GM19467 (cell line): ENCODE measurements around the gene NPW.

Experiments
- ATAC-seq: cut with Tn5 transposase; IDR thresholded peaks from one replicate; pipeline ENCODE4 v1.9.1; 2021; ENCODE audit warnings: mild to moderate bottlenecking, moderate library complexity; ENCODE audit not compliant: unreplicated experiment

The NPW gene

GRCh38 chr16:2034696-2035430 lies 15.3 kb downstream of the NPW start:
- no peak for ATAC-seq

- no peak for ATAC-seq
Measured at GRCh38 chr16:2035431-2036199, 16.0 kb downstream of the NPW start.

- ATAC-seq: no peak
Measured at GRCh38 chr16:2036200-2036966, 16.8 kb downstream of the NPW start.

GRCh38 chr16:2037115-2037514 lies 17.5 kb downstream of the NPW start:
- no peak for ATAC-seq

- no peak for ATAC-seq
Measured at GRCh38 chr16:2037647-2038381, 18.2 kb downstream of the NPW start.

GRCh38 chr16:2038382-2039231 lies 19.0 kb downstream of the NPW start:
- ATAC-seq: no peak

GRCh38 chr16:2039274-2040031 lies 19.9 kb downstream of the NPW start:
- no peak for ATAC-seq

GRCh38 chr16:2040041-2040786 lies 20.6 kb downstream of the NPW start:
- ATAC-seq: no peak

GRCh38 chr16:2040787-2041522 lies 21.4 kb downstream of the NPW start:
- no peak for ATAC-seq

GRCh38 chr16:2042171-2042985 lies 22.8 kb downstream of the NPW start:
- no peak for ATAC-seq

GRCh38 chr16:2042986-2043666 lies 23.5 kb downstream of the NPW start:
- ATAC-seq: no peak

- ATAC-seq: no peak
Measured at GRCh38 chr16:2043667-2044451, 24.3 kb downstream of the NPW start.

- ATAC-seq: no peak
Measured at GRCh38 chr16:2044541-2044940, 25.0 kb downstream of the NPW start.

GRCh38 chr16:2045965-2046892 lies 26.6 kb downstream of the NPW start:
- no peak for ATAC-seq

GRCh38 chr16:2046893-2047329 lies 27.3 kb downstream of the NPW start:
- no peak for ATAC-seq
